HUES64 (cell line): Measurements from ENCODE around the gene MMP8.

Experiments
- H3K27ac ChIP-seq: 2 replicates; pipeline ENCODE4 v1.7.0; 2013; ENCODE audit warnings: low read depth, low read length, inconsistent platforms
- H3K27me3 ChIP-seq: 2 replicates; pipeline ENCODE4 v1.6.1; 2013; ENCODE audit warnings: mild to moderate bottlenecking, low read length; ENCODE audit not compliant: insufficient read depth
- H3K36me3 ChIP-seq: 2 replicates; pipeline ENCODE4 v1.6.1; 2013; ENCODE audit warnings: mild to moderate bottlenecking, low read length; ENCODE audit not compliant: insufficient read depth
- H3K4me1 ChIP-seq: 2 replicates; pipeline ENCODE4 v1.6.1; 2013; ENCODE audit warnings: mild to moderate bottlenecking, low read length, moderate library complexity; ENCODE audit not compliant: insufficient read depth
- H3K4me3 ChIP-seq: 2 replicates; pipeline ENCODE4 v1.5.1; 2013; ENCODE audit warnings: mild to moderate bottlenecking, low read length, moderate library complexity
- H3K9ac ChIP-seq: 2 replicates; pipeline ENCODE4 v1.6.1; 2013; ENCODE audit warnings: mild to moderate bottlenecking, low read depth, low read length
- H3K9me3 ChIP-seq: 2 replicates; pipeline ENCODE4 v1.6.1; 2013; ENCODE audit warnings: low read depth, low read length; ENCODE audit not compliant: insufficient read depth
- WGBS: fragments of 150-250, 120-280 bp; methylation state at CpG from one replicate; pipeline ENCODE4 v1.1.7; 2013; ENCODE audit warnings: missing lambda C conversion rate; 5-methylcytosine and 5-hydroxymethylcytosine counted together

Gene MMP8

DNA sequence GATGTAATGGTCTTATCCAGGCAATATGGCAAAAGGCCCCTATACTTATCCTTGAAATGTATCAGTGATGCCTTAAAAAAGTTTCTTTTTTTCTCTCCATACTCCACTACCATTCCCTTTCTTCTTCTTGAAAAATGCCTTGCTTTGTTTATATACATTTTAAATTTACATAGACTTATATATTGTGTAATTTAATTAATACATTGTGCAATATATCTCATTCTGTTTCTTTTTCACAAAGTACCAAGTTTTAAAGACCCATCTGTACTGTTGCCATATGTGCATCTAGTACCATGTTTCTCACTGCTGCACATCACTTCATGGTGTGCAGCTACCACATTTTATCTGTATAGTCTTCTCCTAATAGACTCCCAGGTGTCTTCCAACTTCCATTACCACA lies 7.5 kb downstream of the MMP8 start:
- no peak overlapping the region for H3K27ac ChIP-seq
- no peaks in the 10 kb centered on the region for H3K4me1 ChIP-seq
- H3K9ac ChIP-seq, result no peak overlapping the region
- H3K27me3 ChIP-seq, result no peaks in the 10 kb centered on the region
- H3K4me3 ChIP-seq, result no peak overlapping the region
- no peaks in the 10 kb centered on the region for H3K9me3 ChIP-seq
- H3K36me3 ChIP-seq, result no peaks in the 10 kb centered on the region

- H3K36me3 ChIP-seq, result no peaks in the 10 kb centered on the region
- H3K4me1 ChIP-seq, result no peaks in the 10 kb centered on the region
- H3K27ac ChIP-seq, result no peak overlapping the region
- no peak overlapping the region for H3K9ac ChIP-seq
- no peaks in the 10 kb centered on the region for H3K27me3 ChIP-seq
- WGBS, result no CpG with 5 or more reads among the region's 1 CpG
- no peak overlapping the region for H3K4me3 ChIP-seq
- H3K9me3 ChIP-seq, result no peaks in the 10 kb centered on the region
Measured at GRCh38 chr11:102716527-102716926, 8.2 kb downstream of the MMP8 start.

DNA sequence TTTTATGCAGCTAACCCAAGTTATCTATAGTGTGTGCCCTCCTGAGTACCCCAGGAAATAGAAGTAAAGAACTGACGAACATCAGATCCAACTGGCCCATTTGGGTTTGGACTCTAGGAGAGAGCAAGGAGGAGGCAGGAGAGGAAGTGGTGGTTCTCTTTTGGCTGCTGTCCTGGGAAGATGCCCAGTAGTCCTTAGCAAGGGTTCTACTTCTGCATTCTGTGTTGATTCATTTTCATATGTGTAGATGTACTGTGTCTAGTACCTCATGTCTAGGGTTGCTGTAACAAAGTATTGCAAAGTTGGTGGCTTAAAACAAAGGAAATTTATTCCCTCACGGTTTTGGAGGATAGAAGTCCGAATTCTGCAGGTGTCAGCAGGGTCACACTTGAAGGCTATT lies 12.6 kb downstream of the MMP8 start:
- Histone ChIP-seq H3K9ac (no peak overlapping the region), H3K9me3 (no peaks in the 10 kb centered on the region), H3K4me1 (no peaks in the 10 kb centered on the region), H3K27me3 (no peaks in the 10 kb centered on the region), H3K4me3 (no peak overlapping the region), H3K36me3 (no peaks in the 10 kb centered on the region), H3K27ac (no peak overlapping the region)
- WGBS, result 94% methylated on average over 3 of the region's 3 CpGs

- H3K4me3 ChIP-seq, result no peak overlapping the region
- no peaks in the 10 kb centered on the region for H3K36me3 ChIP-seq
- no peaks in the 10 kb centered on the region for H3K4me1 ChIP-seq
- no peak overlapping the region for H3K9ac ChIP-seq
- H3K9me3 ChIP-seq, result no peaks in the 10 kb centered on the region
- no peak overlapping the region for H3K27ac ChIP-seq
- no peaks in the 10 kb centered on the region for H3K27me3 ChIP-seq
- WGBS, result 94% methylated on average over 1 of the region's 2 CpGs
Measured at GRCh38 chr11:102709201-102709945, 15.4 kb downstream of the MMP8 start.

GRCh38 chr11:102708654-102709053 lies 16.1 kb downstream of the MMP8 start:
- Histone ChIP-seq H3K27ac (no peak overlapping the region), H3K9me3 (no peaks in the 10 kb centered on the region), H3K4me1 (no peaks in the 10 kb centered on the region), H3K27me3 (no peaks in the 10 kb centered on the region), H3K4me3 (no peak overlapping the region), H3K36me3 (no peaks in the 10 kb centered on the region), H3K9ac (no peak overlapping the region)
- 90% methylated on average over 4 of the region's 4 CpGs for WGBS

DNA sequence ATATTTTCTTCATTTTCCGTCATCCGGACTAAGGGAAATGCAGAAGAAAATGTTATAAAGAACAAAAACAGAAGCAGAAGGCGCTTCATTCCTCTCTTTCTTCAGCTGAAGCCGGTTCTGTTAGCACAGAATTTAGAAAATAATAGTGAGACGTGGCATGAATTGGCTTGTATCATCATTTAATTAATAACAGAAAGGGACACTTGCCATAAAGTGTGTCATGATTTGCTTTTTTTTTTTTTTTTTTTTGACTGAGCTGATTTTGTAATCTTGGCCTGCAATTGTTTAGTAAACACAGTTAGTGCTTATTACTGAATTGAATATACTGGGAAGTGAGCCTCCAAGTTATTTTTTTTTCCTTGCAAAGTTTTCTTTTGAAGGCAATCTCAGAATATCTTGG lies 19.1 kb downstream of the MMP8 start, which contains the start of gene MMP27:
MMP27 (minus strand) TSS at position 144 of the 400 bp plus-strand sequence; CDS start at position 89, 55 bp downstream.
- Histone ChIP-seq H3K9ac (no peak within 1 kb of the TSS), H3K4me1 (no peaks in the 10 kb centered on the region), H3K36me3 (no peaks in the 10 kb centered on the region), H3K27ac (no peak within 1 kb of the TSS), H3K9me3 (no peaks in the 10 kb centered on the region), H3K4me3 (no peak within 1 kb of the TSS), H3K27me3 (no peaks in the 10 kb centered on the region)
- WGBS, result 62% methylated on average over 4 of the region's 5 CpGs

DNA sequence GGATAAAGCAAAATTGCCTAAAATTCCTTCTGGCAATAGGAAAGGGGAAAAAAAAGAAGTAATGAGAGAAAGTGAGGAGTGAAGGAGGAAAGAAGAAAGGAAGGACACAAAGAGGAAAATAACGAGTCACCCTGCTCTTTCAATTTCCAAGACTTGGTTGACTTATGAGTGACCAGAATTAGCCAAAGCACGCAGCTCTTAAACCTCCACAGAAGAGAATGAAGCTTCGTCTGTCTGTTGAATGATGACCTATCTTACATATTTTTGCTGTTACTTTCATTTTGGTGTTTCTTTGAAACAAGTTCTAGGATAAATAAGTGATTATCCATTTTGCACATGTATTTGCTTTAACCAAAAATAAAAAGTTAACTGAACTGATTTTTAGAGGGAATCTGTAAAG lies 19.9 kb downstream of the MMP8 start:
- WGBS, result 88% methylated on average over 3 of the region's 3 CpGs
- Histone ChIP-seq H3K36me3 (no peaks in the 10 kb centered on the region), H3K4me3 (no peak overlapping the region), H3K4me1 (no peaks in the 10 kb centered on the region), H3K9me3 (no peaks in the 10 kb centered on the region), H3K27me3 (no peaks in the 10 kb centered on the region), H3K9ac (no peak overlapping the region), H3K27ac (no peak overlapping the region)

- 92% methylated on average over 3 of the region's 3 CpGs for WGBS
- H3K27me3 ChIP-seq, result no peaks in the 10 kb centered on the region
- H3K4me1 ChIP-seq, result no peaks in the 10 kb centered on the region
- H3K27ac ChIP-seq, result no peak overlapping the region
- no peaks in the 10 kb centered on the region for H3K36me3 ChIP-seq
- H3K4me3 ChIP-seq, result no peak overlapping the region
- H3K9me3 ChIP-seq, result no peaks in the 10 kb centered on the region
- H3K9ac ChIP-seq, result no peak overlapping the region
Measured at GRCh38 chr11:102703826-102704493, 20.8 kb downstream of the MMP8 start.

GRCh38 chr11:102695201-102695600 lies 29.6 kb downstream of the MMP8 start:
- WGBS, result 94% methylated on average over 3 of the region's 3 CpGs
- Histone ChIP-seq H3K27me3 (no peaks in the 10 kb centered on the region), H3K9me3 (no peaks in the 10 kb centered on the region), H3K27ac (no peak overlapping the region), H3K36me3 (no peaks in the 10 kb centered on the region), H3K4me1 (no peaks in the 10 kb centered on the region), H3K4me3 (no peak overlapping the region), H3K9ac (no peak overlapping the region)

- H3K4me1 ChIP-seq, result peaks cover 17% of the 10 kb centered on the region
- no peaks in the 10 kb centered on the region for H3K36me3 ChIP-seq
- H3K9ac ChIP-seq, result no peak overlapping the region
- H3K4me3 ChIP-seq, result no peak overlapping the region
- H3K9me3 ChIP-seq, result no peaks in the 10 kb centered on the region
- H3K27ac ChIP-seq, result peak overlapping the region; percentile 23; the same call in 1 of the 2 replicates
- 97% methylated on average over 2 of the region's 2 CpGs for WGBS
- H3K27me3 ChIP-seq, result no peaks in the 10 kb centered on the region
Measured at GRCh38 chr11:102685754-102686153, 39.0 kb downstream of the MMP8 start.

GRCh38 chr11:102685338-102685737 lies 39.4 kb downstream of the MMP8 start:
- H3K36me3 ChIP-seq, result no peaks in the 10 kb centered on the region
- no peak overlapping the region for H3K27ac ChIP-seq
- peaks cover 17% of the 10 kb centered on the region for H3K4me1 ChIP-seq
- no peak overlapping the region for H3K4me3 ChIP-seq
- no peaks in the 10 kb centered on the region for H3K9me3 ChIP-seq
- WGBS, result 73% methylated on average over 3 of the region's 3 CpGs
- no peak overlapping the region for H3K9ac ChIP-seq
- no peaks in the 10 kb centered on the region for H3K27me3 ChIP-seq
